Neural cell (in vitro differentiated cells): ENCODE results near the gene FOXL2.

Experiments used
- CTCF ChIP-seq: fragments of 450-650 bp; IDR thresholded peaks from 2 replicates; pipeline ENCODE4 v1.5.1; 2014; ENCODE audit warnings: antibody characterized with exemption, mild to moderate bottlenecking, moderate library complexity; ENCODE audit not compliant: poor library complexity, severe bottlenecking
- EZH2 ChIP-seq: fragments of 200-600, 300-800 bp; shearing (Covaris generic), sonication (generic); IDR thresholded peaks from 2 replicates; pipeline ENCODE4 v1.6.1; 2014; ENCODE audit warnings: antibody characterized with exemption, low read length, borderline replicate concordance, mild to moderate bottlenecking; ENCODE audit not compliant: insufficient read depth, poor library complexity, severe bottlenecking
- TAF1 ChIP-seq: IDR thresholded peaks from 2 replicates; pipeline ENCODE4 v1.6.1; 2012; ENCODE audit warnings: low read depth

- TF ChIP-seq CTCF (no peak), TAF1 (no peak), EZH2 (no peak)
Observed at GRCh38 chr3:138964264-138964663, 17.3 kb upstream of the FOXL2 start.
